Cardiac muscle cell (in vitro differentiated cells and primary cell): Measurements from ENCODE around the gene CCDC88C. TPM values are rescaled to one million over a fixed set of nuclear protein-coding genes. Genes with fewer than 3 reads are reported as not detected.

Experiments used
- DNase-seq, 2 donors: peaks; one replicate each; pipeline versions ENCODE4 v3.0.0 to v3.0.0-alpha.2; 2010 to 2017; ENCODE audit warnings: low read depth in 1 of 2, low spot score in 1 of 2
- H3K27ac ChIP-seq: fragments of 200-600 bp; sonication (generic); 2 replicates; pipeline ENCODE4 v1.5.1; 2016
- H3K27me3 ChIP-seq: fragments of 200-600 bp; sonication (generic); 2 replicates; pipeline ENCODE4 v1.6.0; 2016; ENCODE audit warnings: control low read depth
- H3K36me3 ChIP-seq: fragments of 200-600 bp; sonication (generic); 2 replicates; pipeline ENCODE4 v1.5.1; 2016; ENCODE audit warnings: control low read depth
- H3K4me1 ChIP-seq: fragments of 200-600 bp; sonication (generic); 2 replicates; pipeline ENCODE4 v1.8.1; 2017; ENCODE audit warnings: low read depth, mild to moderate bottlenecking, mixed run types
- H3K4me3 ChIP-seq: fragments of 200-600 bp; sonication (generic); 2 replicates; pipeline ENCODE4 v1.5.1; 2016; ENCODE audit warnings: mild to moderate bottlenecking
- H3K9me3 ChIP-seq: fragments of 200-600 bp; sonication (generic); 2 replicates; pipeline ENCODE4 v1.5.1; 2017; ENCODE audit warnings: low read depth, mild to moderate bottlenecking, control low read depth
- CTCF ChIP-seq: IDR thresholded peaks from 2 replicates; pipeline ENCODE4 v1.5.1; 2012; ENCODE audit warnings: low read depth, mild to moderate bottlenecking, low read length
- polyA plus RNA-seq: library from polyadenylated mRNA; unstranded; fragments of >200 nt; fragmentation: Nextera tagmentation; extraction: Ambion mirVana; gene quantifications from 2 replicates; pipeline ENCODE4 v1.2.1, GENCODE V29; 2016
- total RNA-seq: library from RNA; depleted of rRNA; stranded (reverse); fragments of >200 nt; gene quantifications from 2 replicates; pipeline ENCODE4 v1.2.3, GENCODE V29; 2016

CCDC88C gene
- total and polyA plus RNA-seq, 2 experiments from 2014 or later: 0.49 to 1.2 TPM

DNA sequence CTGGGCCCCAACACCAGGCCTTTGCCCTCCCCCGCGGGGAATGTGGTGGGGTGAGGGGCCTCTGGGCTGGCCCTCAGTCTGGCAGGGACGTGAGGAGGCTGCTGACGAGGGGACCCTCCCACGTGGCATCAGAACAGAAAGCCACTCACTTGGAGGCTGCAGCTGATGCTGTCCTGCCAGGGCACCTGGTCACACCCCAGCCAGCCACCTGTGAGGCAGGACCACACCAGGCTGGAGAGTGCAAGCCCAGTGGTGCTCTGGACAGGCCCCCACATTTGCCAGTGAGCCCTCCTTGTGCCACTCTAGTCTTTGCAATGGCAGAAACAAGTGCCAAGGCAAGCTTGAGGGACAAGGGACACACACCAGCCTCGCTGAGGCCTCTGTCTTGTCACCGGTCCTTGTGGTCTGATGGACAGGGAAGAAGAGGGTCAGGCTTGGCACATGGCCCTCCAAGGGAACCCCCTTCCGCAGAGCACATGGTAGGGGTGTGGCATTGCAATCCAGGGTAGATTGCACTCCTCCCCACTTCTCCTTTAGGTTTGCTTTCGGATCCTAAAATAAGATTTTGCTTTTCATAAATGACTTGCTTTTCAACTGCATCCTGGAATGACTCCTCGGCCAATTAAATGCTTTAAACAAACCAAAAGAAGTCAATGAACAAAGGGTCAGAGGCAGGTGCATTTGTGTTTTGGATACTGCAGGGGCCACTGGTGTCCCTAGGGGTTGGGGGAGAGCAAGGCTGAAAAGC, 53.7 kb downstream of the CCDC88C start:
- DNase-seq: no peak
- Histone ChIP-seq H3K4me3 (no peak overlapping the region), H3K9me3 (no peaks in the 10 kb centered on the region), H3K27me3 (peaks cover 53% of the 10 kb centered on the region), H3K27ac (no peak overlapping the region), H3K4me1 (no peaks in the 10 kb centered on the region), H3K36me3 (no peaks in the 10 kb centered on the region)
- no peak for TF ChIP-seq CTCF

- TF ChIP-seq CTCF: no peak
- no peaks in the 10 kb centered on the region for H3K36me3 ChIP-seq
- H3K9me3 ChIP-seq: no peaks in the 10 kb centered on the region
- no peak overlapping the region for H3K27ac ChIP-seq
- peak in 1 of 2 donors; percentile 92 for DNase-seq
- H3K4me3 ChIP-seq: no peak overlapping the region
- H3K4me1 ChIP-seq: no peaks in the 10 kb centered on the region
- peaks cover 53% of the 10 kb centered on the region for H3K27me3 ChIP-seq
These were observed 56.3 kb downstream of the CCDC88C start for GRCh38 chr14:91361233-91361811.

- TF ChIP-seq CTCF: no peak
- no peak for DNase-seq
- Histone ChIP-seq H3K4me1 (no peaks in the 10 kb centered on the region), H3K27me3 (peaks cover 55% of the 10 kb centered on the region), H3K9me3 (no peaks in the 10 kb centered on the region), H3K27ac (no peak overlapping the region), H3K4me3 (no peak overlapping the region), H3K36me3 (no peaks in the 10 kb centered on the region)
These were observed 57.0 kb downstream of the CCDC88C start for GRCh38 chr14:91360490-91361232.

GRCh38 chr14:91358654-91359220, 58.9 kb downstream of the CCDC88C start:
- H3K4me1 ChIP-seq: no peaks in the 10 kb centered on the region
- no peak overlapping the region for H3K4me3 ChIP-seq
- TF ChIP-seq CTCF: no peak
- H3K9me3 ChIP-seq: no peaks in the 10 kb centered on the region
- no peak overlapping the region for H3K27ac ChIP-seq
- H3K27me3 ChIP-seq: peaks cover 58% of the 10 kb centered on the region
- no peak for DNase-seq
- no peaks in the 10 kb centered on the region for H3K36me3 ChIP-seq

DNA sequence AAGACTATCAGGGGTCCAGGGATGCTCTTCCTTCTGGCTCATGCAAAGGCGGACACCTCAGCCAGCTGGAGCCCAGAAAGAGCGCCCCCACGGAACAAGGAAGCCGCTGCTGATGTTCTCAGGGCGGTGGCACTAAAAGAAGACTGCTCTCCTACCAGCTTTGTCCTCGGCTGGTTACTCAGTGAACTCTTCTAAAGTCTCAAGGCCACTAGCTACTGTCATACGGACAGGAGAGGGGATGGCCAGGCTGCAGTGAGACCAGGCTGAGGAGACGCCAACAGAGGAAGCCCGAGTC, 59.6 kb downstream of the CCDC88C start:
- TF ChIP-seq CTCF: no peak
- Histone ChIP-seq H3K27ac (no peak overlapping the region), H3K36me3 (no peaks in the 10 kb centered on the region), H3K4me1 (no peaks in the 10 kb centered on the region), H3K9me3 (no peaks in the 10 kb centered on the region), H3K27me3 (peaks cover 64% of the 10 kb centered on the region), H3K4me3 (no peak overlapping the region)
- DNase-seq: no peak
